Stimulated activated CD4-positive, alpha-beta T cell treated with anti-CD3 and anti-CD28 coated beads, Interleukin-4, amount 100 ng/mL, for 24 hours (primary cell): Measurements from ENCODE around the gene CACNA2D2.

Experiments used
- DNase-seq: peaks from one replicate; pipeline ENCODE4 v3.0.0-alpha.2; 2020

CACNA2D2 gene

DNA sequence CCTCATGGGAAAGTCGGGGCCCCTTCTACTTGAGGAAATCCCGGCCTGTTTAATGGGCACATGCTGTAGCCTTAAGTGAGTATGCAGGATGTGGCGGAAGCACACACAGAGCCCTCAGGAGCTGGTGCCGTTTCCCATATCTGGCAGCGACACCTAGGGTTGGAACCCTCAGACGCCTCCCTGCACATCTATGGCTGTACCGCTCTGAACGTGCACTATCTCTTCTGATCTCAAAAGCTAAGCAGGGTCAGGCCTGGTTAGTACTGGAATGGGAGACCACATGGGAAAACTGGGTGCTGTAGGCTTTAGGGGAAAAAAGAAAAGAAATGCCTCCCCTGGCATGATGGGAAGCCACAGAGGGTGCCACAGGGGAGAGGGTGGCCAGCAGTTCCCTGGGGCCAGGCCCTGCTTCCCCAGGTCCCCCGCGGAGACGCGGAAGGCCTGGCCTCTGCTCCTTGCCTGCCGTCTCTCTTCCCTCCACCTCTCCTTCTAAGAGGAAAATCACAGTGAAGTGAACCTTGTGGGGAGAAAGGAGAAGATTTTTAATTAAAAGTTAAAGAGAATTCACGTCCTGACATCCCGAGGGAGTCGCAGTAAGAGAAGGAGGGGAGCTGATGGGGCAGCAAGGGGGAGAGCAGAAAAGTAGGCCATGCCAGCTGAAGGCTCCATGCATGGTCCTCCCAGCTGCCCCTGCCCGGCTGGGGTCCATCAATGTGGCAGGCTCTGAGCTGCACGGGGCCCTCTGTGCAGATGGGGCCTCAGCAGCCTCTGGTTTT is 83.7 kb downstream of the CACNA2D2 start:
- DNase-seq = no peak

DNA sequence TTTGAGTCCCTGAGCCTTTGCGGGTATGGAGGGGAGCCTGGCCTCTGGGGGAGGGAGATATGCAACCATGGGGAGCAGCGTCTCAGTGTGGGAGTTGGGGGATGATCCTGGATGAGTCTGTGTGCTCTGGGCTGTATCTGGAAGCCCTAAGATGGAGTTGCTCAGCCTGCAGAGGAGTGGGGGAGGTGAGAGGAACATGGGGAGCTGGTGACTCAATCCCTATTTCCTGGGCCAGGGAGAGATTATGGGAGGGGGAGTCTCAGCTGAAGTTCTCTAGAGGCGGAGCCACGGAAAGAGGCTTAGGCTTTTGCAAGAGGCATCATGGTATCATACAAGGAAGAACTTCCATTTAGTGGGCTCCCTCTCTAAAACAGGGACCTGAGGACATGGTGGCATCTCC is 84.6 kb downstream of the CACNA2D2 start:
- no peak for DNase-seq

DNA sequence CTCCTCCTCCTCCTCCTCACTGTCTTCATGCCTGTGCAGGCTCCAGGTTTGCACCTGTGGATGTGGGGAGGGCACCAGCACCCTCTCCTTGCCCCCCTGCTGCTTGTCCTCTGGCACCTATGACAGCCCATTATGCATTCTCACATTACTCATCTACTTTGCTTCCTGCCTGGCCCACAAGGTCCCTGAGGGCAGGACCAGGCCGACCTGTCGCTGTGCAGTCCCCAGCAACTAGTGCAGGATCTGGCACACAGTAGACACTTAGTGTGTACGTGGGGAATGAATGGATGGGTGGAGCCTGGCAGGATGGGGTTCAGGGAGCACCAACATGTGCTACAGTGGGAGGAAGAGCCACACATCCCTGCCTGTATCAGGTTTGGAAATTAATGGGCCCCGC is 85.8 kb downstream of the CACNA2D2 start:
- DNase-seq = no peak

DNA sequence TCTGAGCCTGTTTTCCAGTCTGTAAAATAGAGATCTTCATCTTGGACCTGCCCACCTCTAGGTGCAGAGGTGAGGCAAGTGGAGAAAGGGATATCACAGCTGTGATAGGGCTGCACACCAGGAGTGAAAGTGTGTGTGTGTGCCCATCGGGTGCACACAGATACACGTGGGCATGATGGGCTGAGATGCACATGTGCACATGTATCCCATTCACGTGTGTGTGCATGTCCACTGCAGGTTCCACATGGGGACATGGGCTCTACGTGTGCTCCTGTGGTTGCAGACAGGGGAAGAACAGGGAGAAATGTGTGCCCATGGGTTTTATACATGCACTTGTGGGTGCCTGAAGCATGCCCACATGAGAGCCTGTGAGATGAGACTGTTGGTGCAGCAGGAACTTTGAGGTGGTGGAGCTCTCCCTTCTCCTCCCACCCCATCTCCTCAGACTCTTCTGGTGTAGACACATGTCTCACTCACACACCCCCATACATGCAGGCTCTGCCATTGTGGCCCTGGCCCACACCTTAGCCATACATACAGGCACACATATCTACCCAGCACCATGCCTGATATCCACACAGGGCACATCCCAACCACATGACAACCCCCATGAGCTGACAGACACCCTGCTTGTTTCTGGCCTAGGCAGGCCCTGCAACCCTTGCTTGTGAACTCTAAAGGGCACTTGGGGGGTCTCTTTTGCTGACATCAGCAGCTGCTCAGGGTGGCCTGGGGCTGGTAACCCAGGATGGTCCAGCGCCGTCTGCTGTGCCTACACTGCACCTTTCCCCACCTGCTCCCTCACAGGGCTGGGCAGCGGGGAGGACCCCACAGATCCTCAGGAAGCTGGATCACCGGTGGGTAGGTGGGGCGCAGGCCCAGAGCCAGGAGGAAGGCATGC is 86.4 kb downstream of the CACNA2D2 start:
- no peak for DNase-seq

DNA sequence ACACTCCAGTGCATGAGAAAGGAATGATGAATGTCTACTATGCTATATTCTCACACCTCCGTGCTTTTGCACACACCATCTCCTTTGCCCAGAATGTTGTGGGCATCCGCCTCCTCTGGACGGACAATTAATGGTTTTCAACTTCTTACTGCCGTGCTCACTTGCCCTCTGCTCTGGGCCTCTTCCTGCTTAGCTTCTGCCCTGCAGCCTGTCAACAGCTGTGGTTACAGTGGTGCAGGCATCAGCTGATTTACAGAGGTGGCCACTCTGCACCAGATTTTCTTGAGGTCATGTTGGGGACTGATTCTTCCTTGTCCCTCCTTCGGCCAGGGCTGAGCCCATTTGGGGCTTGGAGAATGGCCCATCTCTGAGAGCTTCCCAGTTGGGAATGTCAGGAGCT is 87.6 kb downstream of the CACNA2D2 start:
- DNase-seq = no peak

DNA sequence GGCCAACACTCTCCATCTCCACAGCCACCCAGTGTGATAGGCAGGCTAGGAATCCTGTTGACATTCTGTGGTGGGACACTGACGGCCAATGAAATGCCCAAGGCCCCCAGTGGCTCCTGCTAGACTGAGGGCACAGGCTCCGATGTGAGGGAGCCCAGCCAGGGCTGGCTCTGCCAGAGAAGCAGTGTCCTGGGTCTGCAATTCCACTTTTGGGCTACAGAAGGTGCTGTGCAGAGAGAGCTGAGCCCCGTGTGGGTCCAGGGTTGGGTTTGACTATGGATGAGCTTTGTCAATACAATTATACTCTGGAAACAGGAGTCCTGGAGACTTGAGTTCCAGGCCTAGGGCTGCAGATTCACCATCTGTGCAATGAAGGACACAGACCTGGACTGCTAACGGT is 88.4 kb downstream of the CACNA2D2 start:
- no peak for DNase-seq

DNA sequence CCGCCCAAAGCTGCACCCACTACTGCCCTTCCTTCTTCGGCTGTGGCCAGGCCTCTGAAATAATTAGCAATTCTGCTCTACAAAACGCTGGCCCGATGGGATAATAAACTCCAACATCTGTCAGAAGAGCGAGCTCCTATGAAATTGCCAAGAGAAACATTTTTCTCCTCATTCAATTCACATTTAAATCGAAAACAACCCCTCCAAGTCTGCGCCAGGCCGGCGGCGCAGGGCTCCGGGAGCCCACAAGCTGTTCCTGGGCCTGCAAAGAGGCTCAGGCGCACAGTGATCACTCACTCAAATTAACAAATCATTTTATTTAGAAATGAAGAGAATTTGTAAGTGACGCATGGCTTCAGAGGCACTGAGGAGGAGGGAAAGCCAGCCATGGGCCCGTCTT is 88.8 kb downstream of the CACNA2D2 start:
- DNase-seq = no peak

DNA sequence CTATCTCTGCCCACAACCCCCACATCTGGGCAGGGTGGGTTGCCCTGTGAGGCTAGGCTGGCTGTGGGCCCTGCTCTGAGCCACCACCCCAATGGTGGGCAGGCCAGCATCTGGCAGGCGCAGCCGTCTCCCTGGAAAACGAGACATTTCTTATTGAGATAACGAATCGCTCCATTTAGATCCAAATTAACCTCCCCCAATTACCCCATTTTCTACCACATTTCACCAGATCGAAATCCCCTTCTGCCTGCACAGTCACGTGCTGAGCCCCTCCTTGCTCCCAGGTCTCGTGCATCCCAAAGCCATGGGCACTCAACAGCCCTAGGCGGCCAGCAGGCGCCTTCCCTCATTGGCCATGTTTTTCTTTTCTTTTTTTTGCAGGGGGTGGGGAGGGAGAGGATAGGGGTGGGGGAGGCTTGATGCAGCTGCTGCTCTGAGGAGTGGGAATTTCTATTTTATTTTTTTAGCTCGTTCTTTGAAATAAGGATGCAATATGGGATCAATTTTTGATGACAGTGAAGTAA is 91.1 kb downstream of the CACNA2D2 start:
- no peak for DNase-seq

DNA sequence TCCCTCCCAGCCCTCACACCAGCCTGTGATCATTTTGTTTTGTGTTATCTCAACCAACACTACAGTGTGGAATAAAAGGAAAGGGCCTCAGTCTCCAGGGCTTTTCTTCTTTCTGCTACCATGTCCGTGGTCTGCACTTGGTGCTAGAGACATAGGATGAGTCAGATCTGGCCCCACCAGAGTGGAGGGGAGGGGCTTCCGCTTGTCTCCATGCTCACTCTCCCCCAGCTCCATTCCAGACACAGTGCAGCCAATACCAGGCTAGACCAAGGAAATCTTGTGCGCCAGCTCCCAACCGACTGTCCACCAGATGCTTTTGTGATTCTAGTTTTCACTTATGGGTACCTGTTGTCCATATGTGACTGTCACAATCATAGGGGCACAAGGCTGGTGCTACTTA is 92.2 kb downstream of the CACNA2D2 start:
- no peak for DNase-seq

DNA sequence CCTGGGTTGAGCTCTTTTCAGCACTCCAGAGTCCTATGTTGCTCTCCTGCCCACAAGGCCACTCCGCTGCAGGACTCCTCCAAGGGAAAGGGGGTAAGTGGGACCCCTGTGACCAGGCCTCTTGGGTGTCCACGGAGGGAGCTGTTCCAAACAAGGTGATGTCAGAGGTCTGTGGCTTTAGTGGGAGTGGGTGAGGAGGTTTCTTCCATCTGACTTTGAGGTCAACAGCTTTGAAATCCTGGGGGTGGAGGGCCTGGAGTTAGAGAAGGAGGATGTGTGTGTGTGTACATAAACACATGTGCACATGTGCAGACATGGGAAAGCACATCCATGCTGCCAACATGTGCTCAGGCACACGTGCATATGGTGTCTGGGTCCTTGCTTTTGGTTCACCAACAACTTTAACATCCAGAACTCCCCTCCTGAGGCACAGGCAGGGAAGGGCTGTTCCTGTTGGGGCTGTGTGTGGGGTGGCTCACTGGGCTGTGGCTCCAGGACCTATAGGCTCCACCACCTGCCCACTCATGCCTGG is 92.8 kb downstream of the CACNA2D2 start:
- no peak for DNase-seq

DNA sequence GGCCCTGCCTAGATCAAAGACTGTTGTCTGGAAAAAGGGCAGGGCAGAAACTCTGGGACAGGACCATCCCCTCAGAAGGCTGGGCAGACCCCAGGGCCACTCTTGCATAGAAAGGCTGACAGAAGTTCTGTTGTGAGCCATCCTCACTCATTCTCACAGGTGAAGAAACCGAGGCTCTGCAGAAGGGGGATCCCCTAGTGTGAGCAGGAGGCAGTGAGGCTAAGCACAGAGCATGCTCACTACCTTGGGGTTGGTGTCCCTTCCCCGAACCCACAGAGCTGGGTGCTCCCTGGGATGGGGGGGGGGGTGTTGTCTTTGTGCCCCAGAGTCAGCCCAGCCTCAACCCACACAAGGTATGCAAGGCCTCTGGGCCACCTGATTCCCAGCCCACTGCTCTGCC is 93.2 kb downstream of the CACNA2D2 start:
- no peak for DNase-seq

DNA sequence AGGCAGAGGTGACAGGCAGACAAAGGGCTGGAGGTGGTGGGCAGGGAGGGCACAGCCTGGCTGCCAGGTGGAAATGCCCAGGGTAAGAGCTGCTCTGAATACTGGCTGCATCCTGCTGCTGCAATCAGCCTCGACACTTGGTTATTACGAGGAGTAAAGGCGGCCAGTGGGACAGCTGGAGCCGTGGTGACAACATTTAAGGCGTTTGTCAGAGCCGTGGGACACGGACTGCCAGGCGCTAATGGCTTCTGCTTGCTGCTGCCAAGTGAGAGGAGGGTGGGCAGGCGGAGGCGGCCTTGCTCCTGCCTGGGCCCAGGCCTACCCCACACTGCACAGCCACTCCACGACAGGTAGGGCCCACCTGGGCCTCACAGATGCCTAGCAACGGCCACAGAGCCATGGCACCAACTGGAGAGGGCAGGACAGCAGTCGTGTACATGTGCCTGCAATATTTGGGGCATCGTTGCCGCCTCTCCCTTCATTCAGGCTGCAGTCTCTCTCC is 94.9 kb downstream of the CACNA2D2 start:
- no peak for DNase-seq

DNA sequence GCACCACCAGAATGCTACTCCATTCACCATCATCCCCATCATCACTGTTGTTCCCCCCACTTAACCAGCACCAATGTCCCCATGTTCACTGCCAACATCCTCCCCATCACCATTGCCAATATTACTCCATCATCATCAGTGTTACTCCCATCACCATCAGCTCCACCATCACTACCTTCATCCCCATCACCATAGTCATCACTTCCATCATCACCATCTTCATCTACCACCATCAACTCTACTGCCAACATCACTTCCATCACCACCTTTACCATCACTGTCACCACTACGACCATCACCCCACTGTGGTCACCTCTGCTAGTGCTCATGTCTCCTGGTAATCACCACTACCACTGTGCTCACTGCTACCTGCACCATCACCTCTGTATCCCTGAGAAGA is 96.9 kb downstream of the CACNA2D2 start:
- DNase-seq = no peak

DNA sequence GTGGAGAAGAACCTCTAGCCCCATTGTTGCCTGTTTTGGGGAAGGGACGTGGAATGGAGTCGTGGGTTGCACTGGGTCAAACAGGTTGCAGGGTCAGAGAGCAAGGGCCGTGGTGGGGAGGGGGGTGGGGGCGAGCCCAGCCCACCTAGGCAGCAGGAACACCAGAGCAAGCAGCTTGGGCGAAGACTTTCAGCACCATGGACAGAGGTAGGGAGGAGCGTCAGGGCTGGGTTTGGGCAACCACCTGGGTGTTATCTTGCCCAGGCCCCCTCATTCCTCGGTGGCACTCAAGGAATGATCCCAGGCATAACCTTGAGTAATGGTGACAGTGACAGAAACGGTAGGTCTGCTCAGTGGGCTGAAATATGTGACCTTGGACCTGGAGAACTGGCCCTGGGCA is 98.2 kb downstream of the CACNA2D2 start:
- no peak for DNase-seq

DNA sequence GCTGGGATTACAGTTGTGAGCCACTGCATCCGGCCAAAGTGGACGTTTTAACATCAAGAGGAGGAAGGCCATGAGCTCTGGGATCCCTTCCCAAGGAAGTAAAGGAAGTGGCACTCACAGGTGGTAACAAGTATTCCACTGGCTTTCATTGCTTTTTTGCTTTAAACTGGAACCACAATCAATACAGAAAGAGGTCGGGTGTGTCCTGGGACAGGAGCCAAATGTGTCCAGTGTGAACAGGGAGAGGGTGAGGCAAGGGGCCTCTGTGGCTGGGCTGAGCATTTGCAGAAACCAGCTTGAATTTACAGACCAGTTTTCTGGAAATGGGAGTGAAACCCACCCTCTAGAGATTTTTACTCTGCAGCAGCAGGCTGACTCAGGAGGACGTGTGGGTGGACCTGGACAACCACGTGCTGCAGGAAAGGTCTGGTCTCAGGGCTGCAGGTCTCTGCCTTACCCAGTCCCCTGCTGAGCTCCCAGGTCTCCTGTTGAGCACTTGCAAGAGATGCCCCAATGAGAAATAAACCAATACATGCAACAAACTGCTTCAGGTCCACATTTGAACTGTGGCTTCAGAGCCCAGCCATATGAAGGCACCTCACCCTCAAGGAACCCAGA is 101.3 kb downstream of the CACNA2D2 start:
- DNase-seq = no peak

DNA sequence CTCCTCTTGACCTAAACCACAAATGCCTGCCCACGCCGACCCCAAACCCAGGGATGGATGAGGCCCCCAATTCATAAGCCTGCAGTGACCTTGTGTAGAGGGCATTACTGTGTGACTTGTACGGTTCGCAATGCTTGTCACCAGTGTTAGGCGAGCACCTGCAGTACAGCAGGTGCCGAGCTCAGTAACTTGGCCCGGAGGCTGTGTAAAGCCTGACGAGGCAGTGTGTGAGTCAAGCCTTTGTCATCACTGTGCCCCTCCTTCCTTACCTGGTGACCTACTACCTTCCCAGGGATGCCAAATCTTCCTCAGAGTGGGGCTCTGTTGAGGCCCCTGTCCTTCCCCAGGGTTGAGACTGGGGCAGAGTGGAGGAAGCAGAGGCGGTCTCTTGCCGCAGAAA is 106.9 kb downstream of the CACNA2D2 start:
- no peak for DNase-seq

DNA sequence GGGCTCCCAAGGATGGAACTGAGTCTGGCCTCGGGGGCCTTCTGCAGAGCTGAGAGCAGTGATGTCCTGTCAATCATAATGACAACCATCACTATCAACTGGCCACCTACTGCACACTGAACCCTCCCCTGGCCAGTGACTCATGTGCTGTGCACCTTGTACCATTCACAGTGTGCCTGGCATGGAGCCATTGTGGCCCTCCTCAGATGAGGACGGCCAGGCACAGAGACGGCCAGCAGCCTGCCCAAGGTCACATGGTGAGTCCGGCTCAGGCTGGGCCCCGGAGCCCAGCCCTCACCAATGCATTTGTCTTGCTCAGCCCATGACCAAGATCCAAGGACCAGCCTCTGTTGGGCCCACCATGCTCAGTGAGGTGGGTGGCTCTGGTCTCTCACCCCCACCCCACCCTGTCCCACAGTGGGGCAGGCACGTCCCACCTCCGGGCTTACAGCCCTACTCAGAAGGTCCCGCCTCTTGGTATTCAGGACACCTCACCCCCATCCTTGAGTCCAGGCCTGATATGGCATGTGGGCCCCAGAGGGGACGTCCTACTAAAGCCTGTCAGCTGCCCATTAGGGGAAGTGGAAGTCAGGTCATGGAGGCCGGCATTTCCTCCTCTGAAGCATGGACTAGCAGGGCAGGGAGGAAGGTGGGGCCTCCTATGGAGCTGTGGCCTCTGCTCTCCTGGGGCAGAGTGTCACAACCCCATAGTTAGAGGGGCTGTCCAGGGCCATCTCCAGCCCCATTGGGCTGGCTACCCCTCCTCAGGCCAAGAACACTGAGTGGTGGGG is 108.2 kb downstream of the CACNA2D2 start:
- no peak for DNase-seq

DNA sequence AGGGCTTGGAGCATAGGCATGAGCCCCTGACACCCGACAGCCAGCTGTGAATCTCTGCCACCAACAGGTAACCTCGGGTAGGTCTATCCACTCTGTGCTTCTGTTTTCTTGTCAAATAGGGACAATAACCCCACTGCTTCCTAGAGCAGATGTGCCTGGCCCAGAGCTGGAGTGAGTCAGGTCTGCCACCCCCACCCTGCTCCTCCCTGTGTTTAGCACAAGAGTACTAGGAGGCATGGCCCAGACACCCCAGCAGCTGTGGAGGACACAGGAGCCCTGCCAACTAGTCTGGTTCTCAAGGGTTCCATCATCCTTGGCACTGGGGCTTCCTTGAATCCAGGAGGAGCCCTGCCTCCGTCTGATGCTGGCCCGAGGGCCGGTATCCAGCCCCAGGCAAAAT is 110.4 kb downstream of the CACNA2D2 start:
- no peak for DNase-seq

DNA sequence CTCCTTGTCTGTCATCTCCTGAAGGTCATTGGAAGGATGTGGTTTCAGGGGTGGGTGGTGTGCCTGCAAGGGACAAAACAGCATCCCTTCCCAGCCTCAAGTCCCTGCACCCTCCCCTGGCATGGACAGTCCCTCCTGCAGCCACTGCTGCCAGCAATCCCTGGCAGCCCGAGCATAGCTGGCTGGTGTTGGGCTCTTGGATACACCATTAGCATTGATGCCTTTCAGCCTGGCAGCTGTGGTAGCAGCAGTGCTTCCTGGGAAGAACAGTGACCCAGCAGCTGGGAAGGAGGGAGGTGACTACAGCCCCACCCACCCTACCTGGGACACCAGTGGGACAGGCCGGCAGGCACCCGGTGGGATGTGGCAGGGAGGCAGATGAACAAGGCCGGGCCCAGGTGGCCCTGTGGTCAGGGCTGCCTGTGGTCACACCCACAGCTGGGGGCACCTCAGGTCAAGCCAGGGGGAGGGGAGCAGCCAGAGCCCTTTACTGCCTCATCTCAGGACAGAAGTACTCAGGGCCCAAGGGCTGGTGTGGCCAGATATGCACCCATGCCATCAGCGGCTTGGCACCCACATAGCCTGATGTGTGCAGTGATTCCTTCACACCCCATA is 111.2 kb downstream of the CACNA2D2 start:
- DNase-seq = no peak

DNA sequence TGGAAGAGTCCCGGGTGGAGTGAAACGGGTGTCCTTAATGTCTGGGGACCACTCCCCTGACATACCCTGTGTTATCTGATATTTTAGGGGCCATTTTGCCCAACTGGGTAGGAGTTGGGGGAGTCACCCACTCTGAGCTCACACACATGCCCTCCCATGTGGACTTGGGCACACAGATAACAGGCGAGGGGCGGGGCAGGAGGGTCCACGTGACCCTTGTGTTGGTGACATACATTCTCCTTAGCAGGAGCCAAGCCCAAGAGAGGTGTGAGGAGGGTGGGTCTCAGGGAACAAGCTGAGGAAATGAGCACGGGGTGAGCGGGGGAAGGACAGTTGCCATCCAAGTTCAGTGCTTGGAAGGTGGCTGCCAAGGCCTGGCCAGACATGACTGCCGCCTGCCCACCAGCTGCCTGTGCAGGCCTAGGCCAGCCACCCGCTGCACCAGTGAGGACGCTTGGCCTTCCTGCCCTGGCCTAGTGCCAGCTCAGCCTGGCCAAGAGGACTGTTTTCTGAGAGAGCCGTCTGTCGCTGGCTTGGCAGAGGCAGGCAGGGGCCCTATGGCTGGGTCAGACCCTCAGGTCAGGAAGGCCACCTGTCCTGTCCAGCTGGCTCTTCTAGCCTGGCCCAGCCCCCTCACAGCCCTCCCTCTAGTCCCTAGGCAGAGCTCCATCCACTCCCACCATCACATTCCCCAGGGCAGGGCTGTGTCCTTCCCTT is 112.8 kb downstream of the CACNA2D2 start:
- DNase-seq = no peak

DNA sequence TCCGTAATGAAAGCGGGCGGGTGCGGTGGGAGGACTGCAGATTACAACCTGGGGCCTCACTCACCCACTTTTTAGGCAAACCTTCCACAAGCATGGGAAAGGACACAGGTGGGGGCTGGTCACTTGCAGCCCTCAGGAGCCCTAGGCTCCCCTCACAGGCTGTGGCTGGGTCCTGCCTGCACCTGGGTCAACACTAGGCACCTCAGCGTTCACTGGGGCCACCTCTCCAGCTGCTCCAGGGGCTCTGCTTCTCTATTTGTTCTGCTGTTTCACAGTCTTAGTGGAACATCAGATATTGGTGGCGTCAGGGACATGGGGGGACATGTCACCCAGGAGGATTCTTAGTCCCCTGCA is 114.0 kb downstream of the CACNA2D2 start:
- no peak for DNase-seq
